Stimulated activated naive CD4-positive, alpha-beta T cell (primary cell): Measurements from ENCODE around the gene FTL.
"Not testable (repeated sequence)": the region's sequence is repeated elsewhere in the genome, so short reads cannot be mapped to it uniquely, and the experiment has no call there.

ENCODE experiments used
- DNase-seq, 6 experiments: peaks; one replicate each; lab custom pipeline; 2025; lab: John Stamatoyannopoulos, UW

FTL gene

DNA sequence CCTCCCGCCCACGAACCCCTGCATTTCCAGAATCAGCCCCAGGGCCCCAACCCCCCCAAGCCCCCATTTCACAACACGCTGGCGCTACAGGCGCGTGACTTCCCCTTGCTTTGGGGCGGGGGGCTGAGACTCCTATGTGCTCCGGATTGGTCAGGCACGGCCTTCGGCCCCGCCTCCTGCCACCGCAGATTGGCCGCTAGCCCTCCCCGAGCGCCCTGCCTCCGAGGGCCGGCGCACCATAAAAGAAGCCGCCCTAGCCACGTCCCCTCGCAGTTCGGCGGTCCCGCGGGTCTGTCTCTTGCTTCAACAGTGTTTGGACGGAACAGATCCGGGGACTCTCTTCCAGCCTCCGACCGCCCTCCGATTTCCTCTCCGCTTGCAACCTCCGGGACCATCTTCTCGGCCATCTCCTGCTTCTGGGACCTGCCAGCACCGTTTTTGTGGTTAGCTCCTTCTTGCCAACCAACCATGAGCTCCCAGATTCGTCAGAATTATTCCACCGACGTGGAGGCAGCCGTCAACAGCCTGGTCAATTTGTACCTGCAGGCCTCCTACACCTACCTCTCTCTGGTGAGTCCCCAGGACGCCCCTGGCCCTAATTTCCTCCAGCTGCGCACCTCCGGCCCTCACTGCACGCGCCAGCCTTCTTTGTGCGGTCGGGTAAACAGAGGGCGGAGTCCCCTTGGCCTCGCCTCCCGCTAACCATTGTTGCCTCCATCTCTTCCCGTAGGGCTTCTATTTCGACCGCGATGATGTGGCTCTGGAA, at the start of gene FTL:
Gene FTL (plus strand): TSS at position 270 of the 766 bp plus-strand sequence. CDS start 199 bp downstream, at position 469.
- DNase-seq = peak; percentile 80 to 96 (median 86)

- DNase-seq = no peak
Measured at GRCh38 chr19:48915757-48916156, 49.4 kb upstream of the FTL start.

DNA sequence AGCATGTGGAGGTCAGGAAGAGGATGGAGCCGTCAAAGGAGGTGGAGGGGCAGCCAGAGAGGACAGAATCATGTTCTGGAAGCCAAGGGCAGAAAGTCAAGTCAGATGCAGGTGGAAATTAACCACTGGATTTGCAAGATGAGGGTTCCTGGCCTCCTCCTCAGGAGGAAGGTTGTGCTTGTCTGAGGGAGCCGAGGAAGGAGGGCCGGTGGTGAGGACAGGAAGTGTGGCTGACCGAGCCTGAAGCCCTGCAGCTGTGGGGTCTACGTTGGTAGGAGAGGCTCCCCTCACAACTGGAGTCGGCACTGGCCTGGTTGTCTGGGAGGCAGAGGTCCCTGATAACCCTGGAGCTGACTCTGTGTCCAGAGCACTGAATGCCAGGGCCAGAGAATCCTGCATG, 47.0 kb upstream of the FTL start:
- DNase-seq = no peak

- DNase-seq = no peak
Measured at GRCh38 chr19:48918801-48919247, 46.3 kb upstream of the FTL start.

DNA sequence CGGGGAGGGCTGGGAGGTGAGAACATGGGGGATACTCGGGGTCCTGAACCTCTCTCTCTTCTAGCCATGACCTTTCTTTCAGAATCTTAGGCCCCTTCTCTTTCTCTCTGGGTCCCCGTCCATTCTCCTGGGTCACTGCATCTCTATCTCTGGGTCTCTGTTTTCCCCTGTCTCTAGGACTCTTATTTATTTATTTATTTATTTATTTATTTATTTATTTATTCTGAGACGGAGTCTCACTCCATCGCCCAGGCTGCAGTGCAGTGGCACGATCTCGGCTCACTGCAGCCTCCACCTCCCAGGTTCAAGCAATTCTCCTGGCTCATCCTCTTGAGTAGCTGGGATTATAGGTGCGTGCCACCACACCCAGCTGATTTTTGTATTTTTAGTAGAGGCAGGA, 45.8 kb upstream of the FTL start:
- DNase-seq = not testable (repeated sequence)

GRCh38 chr19:48920949-48921348, 44.2 kb upstream of the FTL start:
- no peak for DNase-seq

DNA sequence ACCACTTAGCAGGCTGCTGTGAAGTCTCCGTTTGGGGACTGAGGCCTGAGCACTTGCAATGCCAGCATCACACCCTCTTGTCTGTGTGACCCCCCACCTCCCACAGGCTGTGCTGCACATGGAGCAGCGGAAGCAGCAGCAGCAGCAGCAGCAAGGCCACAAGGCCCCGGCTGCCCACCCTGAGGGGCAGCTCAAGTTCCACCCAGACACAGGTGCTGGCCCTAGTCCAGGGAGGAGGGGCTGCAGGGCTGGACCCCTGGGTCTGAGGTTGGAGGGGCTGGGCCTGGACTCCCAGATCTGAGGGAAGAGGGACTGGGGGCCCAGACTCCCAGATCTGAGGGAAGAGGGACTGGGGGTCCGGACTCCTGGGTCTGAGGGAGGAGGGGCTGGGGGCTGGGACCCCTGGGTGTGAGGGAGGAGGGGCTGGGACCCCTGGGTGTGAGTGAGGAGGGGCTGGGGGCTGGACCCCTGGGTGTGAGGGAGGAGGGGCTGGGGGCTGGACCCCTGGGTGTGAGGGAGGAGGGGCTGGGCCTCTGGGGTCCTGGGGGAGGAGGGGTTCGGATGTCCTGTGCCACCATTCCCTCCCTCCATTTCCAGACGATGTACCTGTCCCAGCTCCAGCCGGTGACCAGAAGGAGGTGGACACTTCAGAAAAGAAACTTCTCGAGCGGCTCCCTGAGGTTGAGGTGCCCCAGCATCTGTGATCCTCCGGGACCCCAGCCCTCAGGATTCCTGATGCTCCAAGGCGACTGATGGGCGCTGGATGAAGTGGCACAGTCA, 43.2 kb upstream of the FTL start:
- DNase-seq = no peak

DNA sequence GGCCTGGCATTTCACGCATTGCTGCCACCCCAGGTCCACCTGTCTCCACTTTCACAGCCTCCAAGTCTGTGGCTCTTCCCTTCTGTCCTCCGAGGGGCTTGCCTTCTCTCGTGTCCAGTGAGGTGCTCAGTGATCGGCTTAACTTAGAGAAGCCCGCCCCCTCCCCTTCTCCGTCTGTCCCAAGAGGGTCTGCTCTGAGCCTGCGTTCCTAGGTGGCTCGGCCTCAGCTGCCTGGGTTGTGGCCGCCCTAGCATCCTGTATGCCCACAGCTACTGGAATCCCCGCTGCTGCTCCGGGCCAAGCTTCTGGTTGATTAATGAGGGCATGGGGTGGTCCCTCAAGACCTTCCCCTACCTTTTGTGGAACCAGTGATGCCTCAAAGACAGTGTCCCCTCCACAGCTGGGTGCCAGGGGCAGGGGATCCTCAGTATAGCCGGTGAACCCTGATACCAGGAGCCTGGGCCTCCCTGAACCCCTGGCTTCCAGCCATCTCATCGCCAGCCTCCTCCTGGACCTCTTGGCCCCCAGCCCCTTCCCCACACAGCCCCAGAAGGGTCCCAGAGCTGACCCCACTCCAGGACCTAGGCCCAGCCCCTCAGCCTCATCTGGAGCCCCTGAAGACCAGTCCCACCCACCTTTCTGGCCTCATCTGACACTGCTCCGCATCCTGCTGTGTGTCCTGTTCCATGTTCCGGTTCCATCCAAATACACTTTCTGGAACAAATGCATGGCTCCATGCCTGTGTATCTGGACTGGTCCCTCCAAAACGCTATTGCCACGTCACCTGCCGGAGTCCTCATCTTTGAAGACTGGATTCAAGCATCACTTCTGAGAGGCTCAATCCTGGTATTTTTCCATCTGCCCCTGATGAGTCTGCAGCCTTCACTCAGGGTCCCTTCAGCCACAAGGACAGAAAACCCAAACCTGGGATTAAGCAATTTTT, 42.3 kb upstream of the FTL start:
- DNase-seq = no peak

DNA sequence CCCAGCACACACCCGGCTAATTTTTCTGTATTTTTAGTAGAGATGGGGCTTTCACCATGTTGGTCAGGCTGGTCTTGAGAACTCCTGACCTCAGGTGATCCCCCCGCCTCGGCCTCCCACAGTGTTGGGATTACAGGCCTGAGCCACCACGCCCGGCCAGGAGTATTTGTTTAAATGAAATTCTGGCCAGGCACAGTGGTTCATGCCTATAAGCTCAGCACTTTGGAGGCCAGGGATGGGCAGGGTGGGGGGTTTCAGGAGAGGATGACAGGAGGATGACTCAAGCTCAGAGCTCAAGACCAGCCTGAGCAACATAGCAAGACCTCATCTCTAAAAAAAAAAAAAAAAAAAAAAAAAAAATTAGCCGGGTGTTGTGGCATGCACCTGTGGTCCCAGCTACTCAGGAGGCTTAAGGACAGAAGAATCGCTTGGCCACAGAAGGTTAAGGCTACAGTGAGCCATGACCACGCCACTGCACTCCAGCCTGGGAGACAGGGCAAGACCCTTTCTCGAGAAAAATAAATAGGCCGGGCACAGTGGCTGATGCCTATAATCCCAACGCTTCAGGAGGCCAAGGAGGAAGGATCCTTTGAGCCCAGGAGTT, 39.8 kb upstream of the FTL start:
- no peak for DNase-seq

- DNase-seq = not testable (repeated sequence)
Measured at GRCh38 chr19:48925890-48926289, 39.2 kb upstream of the FTL start.

DNA sequence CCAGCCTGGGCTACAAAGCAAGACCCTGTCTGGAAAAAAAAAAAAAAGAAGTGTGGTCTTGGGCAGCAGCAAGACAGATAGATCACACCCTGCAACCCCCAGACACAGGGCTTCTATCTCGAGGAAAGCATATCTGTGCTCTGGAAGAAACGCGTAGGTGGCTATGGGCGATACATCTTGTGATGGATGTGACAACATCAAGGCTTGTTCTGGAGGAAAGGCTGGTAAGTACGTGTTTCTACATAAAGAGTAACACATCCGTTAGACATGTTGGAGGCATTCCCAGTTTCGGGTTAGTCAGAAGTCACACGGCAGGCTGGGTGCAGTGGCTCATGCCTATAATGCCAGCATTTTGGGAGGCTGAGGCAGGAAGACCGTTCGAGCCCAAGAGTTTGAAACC, 38.2 kb upstream of the FTL start:
- DNase-seq = peak in 2 of 6 experiments; percentile 21 to 38

GRCh38 chr19:48927692-48928091, 37.4 kb upstream of the FTL start:
- DNase-seq = not testable (repeated sequence)

DNA sequence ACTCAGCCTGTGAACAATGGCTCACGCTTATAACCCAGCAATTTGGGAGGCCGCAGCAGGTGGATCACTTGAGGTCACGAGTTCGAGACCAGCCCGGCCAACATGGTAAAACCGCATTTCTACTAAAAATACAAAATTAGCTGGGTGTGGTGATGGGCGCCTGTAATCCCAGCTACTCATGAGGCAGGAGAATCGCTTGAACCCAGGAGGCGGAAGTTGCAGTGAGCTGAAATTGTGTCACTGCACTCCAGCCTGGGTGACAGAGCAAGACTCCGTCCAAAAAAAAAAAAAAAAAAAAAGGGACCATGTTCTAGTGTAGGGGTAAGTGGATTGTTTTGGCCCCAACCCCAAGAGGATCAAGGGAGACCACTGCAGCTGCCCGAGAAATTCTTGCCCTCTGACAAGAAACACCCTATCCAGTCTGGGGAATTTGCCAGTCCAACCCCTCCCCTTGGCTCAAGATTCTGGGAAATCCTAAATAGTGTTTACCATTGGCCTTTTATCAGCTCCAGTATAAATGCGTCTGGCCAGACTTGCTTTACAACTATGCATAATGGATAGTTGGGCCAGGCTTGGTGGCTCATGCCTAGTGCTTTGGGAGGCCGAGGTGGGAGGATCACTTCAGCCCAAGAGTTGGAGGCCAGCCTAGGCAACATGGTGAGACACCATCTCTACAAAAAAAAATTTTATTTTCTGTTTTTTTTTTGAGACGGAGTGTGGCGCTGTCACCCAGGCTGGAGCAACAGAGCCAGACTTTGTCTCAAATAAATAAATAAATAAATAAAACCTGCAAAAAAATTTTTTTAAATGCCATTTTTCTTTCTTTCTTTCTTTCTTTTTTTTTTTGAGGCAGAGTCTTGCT, 36.7 kb upstream of the FTL start:
- no peak for DNase-seq

- DNase-seq = peak; percentile 81 to 89 (median 85)
Measured at GRCh38 chr19:48933382-48933932, 31.7 kb upstream of the FTL start, which contains the start of gene DHDH. DHDH (plus strand) TSS chr19:48933699; CDS start chr19:48933722, 23 bp downstream.

GRCh38 chr19:48934837-48935236, 30.3 kb upstream of the FTL start:
- DNase-seq = no peak

DNA sequence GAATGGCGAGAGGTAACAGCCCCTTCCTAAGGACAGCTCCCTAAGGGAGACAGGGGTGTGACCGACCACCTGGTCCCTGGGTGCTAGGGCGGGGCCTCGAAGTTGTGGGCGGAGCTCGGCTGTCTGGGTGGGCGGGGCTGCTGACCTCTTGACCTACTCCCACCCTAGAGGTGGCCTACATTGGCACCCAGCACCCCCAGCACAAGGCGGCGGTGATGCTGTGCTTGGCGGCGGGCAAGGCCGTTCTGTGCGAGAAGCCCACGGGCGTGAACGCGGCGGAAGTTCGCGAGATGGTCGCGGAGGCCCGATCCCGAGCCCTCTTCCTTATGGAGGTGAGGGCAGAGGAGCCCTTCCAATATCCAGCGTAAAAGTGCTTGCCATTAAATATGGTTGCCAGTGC, 29.2 kb upstream of the FTL start:
- DNase-seq = no peak

- no peak for DNase-seq
Measured at GRCh38 chr19:48938256-48938655, 26.9 kb upstream of the FTL start.

DNA sequence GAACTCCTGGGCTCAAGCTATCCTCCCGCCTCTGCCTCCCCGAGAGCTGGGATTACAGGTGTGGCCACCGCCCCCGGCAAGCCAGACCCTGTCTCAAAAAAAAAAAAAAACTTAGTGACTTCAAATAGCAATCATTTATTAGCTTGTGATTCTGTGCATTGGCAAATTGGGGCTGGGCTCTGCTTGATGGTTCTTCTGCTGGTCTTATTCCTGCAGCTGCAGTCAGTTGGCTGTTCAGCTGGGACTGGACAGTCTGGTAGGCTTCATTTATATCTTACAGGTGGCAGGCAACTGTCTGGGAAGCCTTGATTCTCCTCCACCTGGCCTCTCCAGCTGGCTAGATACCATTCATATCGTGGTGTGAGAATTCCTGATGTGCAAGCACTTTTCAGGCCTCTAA, 24.2 kb upstream of the FTL start:
- DNase-seq = no peak

- DNase-seq = no peak
Measured at GRCh38 chr19:48943081-48943480, 22.0 kb upstream of the FTL start.

GRCh38 chr19:48945415-48945814, 19.7 kb upstream of the FTL start:
- DNase-seq = no peak
